Effector memory CD4-positive, alpha-beta T cell (primary cell): ENCODE measurements around the gene SLC16A9.

Experiments used
- DNase-seq, 3 donors: peaks; one replicate each; pipeline ENCODE4 v3.0.0-alpha.2; 2020
- H3K27ac ChIP-seq: 2 replicates; pipeline ENCODE4 v1.7.0; 2013; ENCODE audit warnings: mild to moderate bottlenecking, low read length, moderate library complexity; ENCODE audit not compliant: insufficient read depth, poor library complexity, severe bottlenecking
- H3K27me3 ChIP-seq: replicated peaks from 2 replicates; pipeline ENCODE4 v1.7.0; 2013; ENCODE audit warnings: mild to moderate bottlenecking, low read length; ENCODE audit not compliant: insufficient read depth, control insufficient read depth, poor library complexity, severe bottlenecking
- H3K36me3 ChIP-seq: 2 replicates; pipeline ENCODE4 v1.7.0; 2013; ENCODE audit warnings: mild to moderate bottlenecking, low read length, moderate library complexity; ENCODE audit not compliant: control insufficient read depth, insufficient read depth
- H3K4me1 ChIP-seq: 2 replicates; pipeline ENCODE4 v1.7.0; 2013; ENCODE audit warnings: low read length, mild to moderate bottlenecking; ENCODE audit not compliant: control insufficient read depth, insufficient read depth, poor library complexity, severe bottlenecking
- H3K4me3 ChIP-seq: 2 replicates; pipeline ENCODE4 v1.7.0; 2013; ENCODE audit warnings: low read length, low read depth, mild to moderate bottlenecking; ENCODE audit not compliant: insufficient read depth, poor library complexity, severe bottlenecking
- H3K9me3 ChIP-seq: 2 replicates; pipeline ENCODE4 v1.7.0; 2013; ENCODE audit warnings: mild to moderate bottlenecking, low read length, moderate library complexity; ENCODE audit not compliant: control insufficient read depth

Gene SLC16A9

DNA sequence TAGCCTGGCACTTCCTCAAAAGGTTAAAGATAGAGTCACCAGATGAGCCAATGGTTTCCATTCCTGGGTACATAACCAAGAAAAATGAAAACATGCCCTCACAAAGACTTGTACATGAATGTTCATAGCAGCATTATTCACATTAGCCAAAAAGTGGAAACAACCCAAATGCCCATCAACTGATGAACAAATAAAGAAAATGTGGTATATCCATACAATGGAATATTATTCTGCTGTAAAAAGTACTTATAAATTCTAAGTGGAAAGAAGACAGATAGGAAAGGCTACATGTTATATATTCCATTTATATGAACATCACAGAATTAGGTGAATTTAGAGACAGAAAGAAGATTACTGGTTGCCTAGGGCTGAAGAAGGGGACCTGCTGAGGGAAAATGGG lies 10.7 kb upstream of the SLC16A9 start:
- no peak for DNase-seq
- Histone ChIP-seq H3K36me3 (no peaks in the 10 kb centered on the region), H3K27ac (no peak overlapping the region), H3K9me3 (no peaks in the 10 kb centered on the region), H3K27me3 (peaks cover 4% of the 10 kb centered on the region), H3K4me3 (no peak overlapping the region), H3K4me1 (no peaks in the 10 kb centered on the region)

DNA sequence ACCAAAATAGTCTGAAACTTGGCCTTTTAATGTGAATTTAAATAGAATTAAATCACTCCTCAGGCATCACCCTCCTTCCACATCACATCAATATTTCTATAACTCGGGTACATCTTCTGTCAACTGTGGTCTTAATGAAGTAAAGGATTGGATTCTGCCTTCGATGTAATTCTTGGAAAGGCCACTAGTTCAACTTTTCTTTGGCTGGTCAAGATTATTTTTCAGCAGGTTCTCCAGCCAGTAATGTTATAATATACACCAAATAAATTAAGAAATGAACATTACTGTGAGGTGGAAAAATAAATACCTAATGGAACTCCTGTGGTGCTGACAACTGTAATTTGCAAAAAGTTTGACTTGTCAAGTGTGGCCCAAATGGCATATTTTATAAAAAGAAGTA lies 9.7 kb upstream of the SLC16A9 start:
- Histone ChIP-seq H3K27ac (no peak overlapping the region), H3K4me3 (no peak overlapping the region), H3K4me1 (no peaks in the 10 kb centered on the region), H3K9me3 (no peaks in the 10 kb centered on the region), H3K27me3 (peaks cover 4% of the 10 kb centered on the region), H3K36me3 (no peaks in the 10 kb centered on the region)
- no peak for DNase-seq

DNA sequence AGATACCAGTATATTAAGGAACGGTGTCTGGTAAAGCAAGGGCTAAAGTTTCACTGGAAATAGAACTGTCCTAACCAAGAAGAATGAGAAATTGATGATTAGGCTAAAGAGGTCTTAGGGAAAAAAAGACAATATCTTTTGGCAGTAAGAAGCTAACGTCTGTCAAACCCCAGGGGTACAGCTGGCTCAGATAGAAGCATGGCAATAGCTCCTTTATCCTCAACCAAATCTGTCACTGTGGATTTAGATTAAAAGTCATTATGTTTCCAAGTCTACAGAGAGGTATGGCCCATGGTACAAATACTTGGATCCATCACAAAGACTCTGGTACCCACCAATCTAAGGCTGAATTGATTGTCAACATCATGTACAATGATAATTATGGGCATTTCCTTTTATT lies 8.6 kb upstream of the SLC16A9 start:
- DNase-seq = no peak
- Histone ChIP-seq H3K4me3 (no peak overlapping the region), H3K9me3 (no peaks in the 10 kb centered on the region), H3K27me3 (peaks cover 4% of the 10 kb centered on the region), H3K4me1 (no peaks in the 10 kb centered on the region), H3K36me3 (no peaks in the 10 kb centered on the region), H3K27ac (no peak overlapping the region)

DNA sequence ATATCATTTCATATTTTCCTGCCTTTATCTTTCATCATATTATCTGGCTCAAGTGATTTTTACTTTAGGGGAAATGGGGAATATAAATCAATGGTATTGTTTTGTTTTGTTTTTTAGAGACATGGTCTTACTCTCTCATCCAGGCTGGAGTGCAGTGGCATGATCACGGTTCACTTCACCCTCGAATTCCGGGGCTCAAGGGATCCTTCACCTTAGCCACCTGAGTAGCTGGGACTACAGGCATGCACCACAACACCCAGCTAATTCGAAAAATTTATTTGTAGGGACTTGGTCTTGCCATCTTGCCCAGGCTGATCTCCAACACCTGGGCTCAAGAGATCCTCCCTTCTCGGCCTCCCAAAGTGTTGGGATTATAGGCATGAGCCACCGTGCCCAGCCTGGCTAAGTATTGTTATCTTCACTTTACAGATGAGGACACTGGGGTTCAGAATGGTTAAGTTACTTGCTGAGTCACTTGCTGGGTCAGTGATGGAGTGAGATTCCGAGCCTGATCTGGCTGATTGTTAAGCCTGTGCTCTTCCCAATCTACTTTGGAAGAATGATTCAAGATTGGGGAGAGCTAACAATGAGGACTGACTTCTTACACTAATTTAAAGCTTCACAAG lies 3.7 kb upstream of the SLC16A9 start:
- peaks cover 3% of the 10 kb centered on the region for H3K4me1 ChIP-seq
- no peaks in the 10 kb centered on the region for H3K36me3 ChIP-seq
- H3K4me3 ChIP-seq = no peak overlapping the region
- no peak for DNase-seq
- no peaks in the 10 kb centered on the region for H3K27me3 ChIP-seq
- no peak overlapping the region for H3K27ac ChIP-seq
- no peaks in the 10 kb centered on the region for H3K9me3 ChIP-seq

DNA sequence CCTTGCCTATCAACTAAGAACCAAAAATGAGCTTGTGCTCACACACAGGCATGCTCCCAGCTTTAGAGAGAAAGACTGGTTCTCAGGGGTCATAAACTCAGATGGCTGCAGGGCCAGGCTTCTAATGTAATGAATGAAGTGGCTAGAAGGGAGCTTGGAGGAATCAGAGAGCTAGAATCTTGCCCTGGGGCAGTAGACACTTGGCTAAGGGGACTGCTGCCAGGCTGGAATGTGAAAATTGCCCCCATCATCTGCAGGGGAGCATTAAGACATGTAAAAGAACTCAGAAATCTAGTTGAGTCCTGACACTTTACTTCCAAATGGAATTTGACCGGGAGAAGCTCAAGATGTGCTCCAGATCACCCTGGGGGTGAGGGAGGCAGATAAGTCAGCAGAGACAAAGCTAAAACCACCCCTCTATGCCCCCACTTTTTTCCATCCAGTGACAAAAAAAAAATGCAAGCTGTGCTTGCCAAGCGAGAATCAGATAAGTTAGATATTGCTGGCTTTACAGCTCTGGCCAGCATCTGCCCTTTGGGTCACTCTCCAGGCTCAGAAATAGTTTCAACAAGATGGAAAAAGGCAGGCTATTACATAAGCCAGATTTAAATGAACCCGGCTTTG lies 2.3 kb upstream of the SLC16A9 start:
- peaks cover 3% of the 10 kb centered on the region for H3K4me1 ChIP-seq
- no peak overlapping the region for H3K4me3 ChIP-seq
- H3K9me3 ChIP-seq = no peaks in the 10 kb centered on the region
- H3K36me3 ChIP-seq = no peaks in the 10 kb centered on the region
- H3K27me3 ChIP-seq = no peaks in the 10 kb centered on the region
- DNase-seq = no peak
- no peak overlapping the region for H3K27ac ChIP-seq

DNA sequence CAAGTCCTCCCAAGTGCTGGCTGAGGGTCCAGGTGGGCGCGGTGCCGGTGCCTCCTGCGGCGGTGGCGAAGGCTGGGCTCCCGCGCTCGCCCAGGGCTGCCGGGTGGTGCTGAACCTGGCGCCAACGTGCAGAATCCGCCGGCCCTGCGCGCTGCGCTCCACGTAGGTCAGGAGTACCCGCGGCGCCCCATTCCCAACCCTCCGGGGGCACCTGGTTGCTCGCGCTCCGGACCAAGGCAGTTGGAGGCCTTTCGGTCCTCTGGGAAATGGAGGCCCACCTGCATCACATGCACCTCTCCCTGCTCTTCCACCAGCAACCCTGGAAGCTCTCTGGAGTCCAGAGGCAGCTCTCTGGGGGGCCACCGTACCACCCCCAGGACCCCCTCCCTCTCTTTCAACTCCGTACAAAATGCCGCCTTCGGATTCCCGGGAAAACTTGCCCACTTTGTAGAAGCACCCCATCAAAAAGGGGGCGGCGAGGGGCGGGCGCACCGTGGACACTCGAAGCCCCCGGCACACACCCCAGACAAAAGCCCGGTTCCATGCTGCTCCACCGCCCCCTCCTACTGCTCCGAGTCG lies 745 bp downstream of the SLC16A9 start:
- Histone ChIP-seq H3K4me3 (peak overlapping the region; percentile 33), H3K9me3 (no peaks in the 10 kb centered on the region), H3K36me3 (no peaks in the 10 kb centered on the region), H3K27me3 (no peaks in the 10 kb centered on the region), H3K27ac (no peak overlapping the region), H3K4me1 (peaks cover 3% of the 10 kb centered on the region)
- no peak for DNase-seq

DNA sequence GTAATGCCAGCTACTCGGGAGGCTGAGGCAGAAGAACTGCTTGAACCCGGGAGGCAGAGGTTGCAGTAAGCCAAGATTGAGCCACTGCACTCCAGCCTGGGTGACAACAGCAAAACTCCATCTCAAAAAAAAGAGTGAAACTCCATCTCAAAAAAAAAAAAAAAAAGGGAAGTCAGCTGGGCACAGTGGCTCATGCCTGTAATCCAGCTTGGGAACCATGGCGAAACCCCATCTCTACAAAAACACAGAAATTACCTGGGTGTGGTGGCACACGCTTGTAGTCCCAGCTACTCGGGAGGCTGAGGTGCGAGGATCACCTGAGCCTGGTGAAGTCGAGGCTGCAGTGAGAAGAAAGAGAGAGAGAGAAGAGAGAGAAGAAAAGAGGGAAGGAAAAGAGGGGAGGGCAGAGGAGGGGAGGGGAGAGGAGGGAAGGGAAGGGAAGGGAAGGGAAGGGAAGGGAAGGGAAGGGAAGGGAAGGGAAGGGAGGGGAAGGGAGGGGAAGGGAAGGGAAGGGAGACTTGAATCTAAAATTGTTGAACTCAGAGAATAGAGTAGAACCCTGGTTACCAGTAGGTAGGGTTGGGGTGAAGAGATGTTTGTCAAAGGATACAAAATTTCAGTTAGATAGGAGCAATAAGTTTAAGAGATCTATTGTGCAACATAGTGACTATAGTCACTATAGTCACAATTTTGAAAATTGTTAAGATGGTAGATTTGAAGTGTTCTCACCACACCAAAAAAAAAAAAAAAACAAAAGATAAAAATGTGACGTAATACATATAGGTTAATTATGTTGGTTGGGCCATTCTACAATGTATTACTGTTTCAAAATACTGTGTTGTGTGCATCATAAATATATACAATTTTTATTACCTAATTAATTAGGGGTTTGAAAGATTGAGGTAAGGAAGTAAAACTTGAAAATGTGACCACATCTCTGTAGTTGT lies 2.5 kb downstream of the SLC16A9 start:
- Histone ChIP-seq H3K27me3 (no peaks in the 10 kb centered on the region), H3K4me1 (peaks cover 3% of the 10 kb centered on the region), H3K27ac (no peak overlapping the region), H3K4me3 (no peak overlapping the region), H3K36me3 (no peaks in the 10 kb centered on the region), H3K9me3 (no peaks in the 10 kb centered on the region)
- DNase-seq = no peak

DNA sequence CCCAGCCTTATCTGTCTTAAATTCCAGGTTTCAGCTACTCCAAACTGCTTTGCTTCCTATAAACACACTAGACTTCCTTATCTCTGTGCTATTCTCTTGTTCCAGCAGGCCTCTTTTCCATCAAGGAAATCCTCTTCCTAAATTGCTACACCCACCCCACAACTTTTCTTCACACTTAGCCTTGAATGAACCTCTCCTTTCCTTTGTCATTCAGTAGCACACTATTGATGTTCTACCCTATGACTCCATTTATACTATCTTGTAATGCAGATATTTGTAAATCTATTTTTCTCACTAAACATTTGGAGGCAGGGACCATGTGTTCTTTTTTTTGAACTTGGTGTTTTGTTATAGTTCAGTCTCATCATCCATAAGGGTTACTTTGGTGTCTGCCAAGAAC lies 3.7 kb downstream of the SLC16A9 start:
- DNase-seq = no peak
- Histone ChIP-seq H3K9me3 (no peaks in the 10 kb centered on the region), H3K36me3 (no peaks in the 10 kb centered on the region), H3K4me1 (peaks cover 3% of the 10 kb centered on the region), H3K4me3 (no peak overlapping the region), H3K27me3 (no peaks in the 10 kb centered on the region), H3K27ac (no peak overlapping the region)

DNA sequence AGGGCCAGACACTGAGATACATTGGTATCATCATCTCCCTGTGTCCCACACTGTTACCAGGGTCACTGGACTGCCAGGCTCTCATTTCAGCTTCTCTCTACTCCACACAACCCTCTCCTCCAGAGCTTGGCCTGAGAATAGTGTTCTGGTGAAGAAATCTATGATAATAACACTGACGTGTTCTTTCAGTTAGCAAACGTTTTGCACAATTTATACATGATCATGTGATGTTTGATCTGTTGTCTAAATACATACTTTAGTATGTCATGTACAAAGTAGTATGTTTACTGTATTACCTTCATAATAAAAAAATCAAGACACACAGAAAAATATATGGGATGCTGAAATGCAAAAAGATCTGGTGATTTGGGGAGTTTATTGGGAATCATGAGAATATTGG lies 5.0 kb downstream of the SLC16A9 start:
- H3K4me3 ChIP-seq = no peak overlapping the region
- H3K27me3 ChIP-seq = no peaks in the 10 kb centered on the region
- no peak overlapping the region for H3K27ac ChIP-seq
- DNase-seq = no peak
- H3K4me1 ChIP-seq = no peaks in the 10 kb centered on the region
- H3K9me3 ChIP-seq = no peaks in the 10 kb centered on the region
- H3K36me3 ChIP-seq = no peaks in the 10 kb centered on the region

DNA sequence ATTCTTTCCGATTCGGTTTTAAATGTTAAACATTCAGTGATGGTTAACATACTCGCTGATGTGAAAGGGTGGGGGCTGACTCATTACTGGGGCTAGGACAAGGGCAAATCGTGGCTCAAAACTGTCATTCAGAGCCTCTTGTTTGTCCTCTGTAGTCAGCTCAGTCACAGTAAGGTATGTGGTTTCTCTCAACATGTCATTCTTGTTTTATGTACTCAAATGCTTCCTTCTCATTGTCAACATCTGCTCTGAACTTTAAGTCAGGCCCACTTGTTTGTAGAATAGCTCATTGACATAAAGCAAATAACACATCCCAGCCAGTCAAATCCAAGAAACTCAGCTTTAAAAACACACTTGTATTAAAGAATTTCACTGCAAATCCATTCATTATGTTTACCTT lies 7.3 kb downstream of the SLC16A9 start:
- DNase-seq = no peak
- no peak overlapping the region for H3K4me3 ChIP-seq
- no peak overlapping the region for H3K27ac ChIP-seq
- H3K9me3 ChIP-seq = no peaks in the 10 kb centered on the region
- no peaks in the 10 kb centered on the region for H3K27me3 ChIP-seq
- no peaks in the 10 kb centered on the region for H3K4me1 ChIP-seq
- no peaks in the 10 kb centered on the region for H3K36me3 ChIP-seq
